ENCODE data around the gene NT5C.

DNA sequence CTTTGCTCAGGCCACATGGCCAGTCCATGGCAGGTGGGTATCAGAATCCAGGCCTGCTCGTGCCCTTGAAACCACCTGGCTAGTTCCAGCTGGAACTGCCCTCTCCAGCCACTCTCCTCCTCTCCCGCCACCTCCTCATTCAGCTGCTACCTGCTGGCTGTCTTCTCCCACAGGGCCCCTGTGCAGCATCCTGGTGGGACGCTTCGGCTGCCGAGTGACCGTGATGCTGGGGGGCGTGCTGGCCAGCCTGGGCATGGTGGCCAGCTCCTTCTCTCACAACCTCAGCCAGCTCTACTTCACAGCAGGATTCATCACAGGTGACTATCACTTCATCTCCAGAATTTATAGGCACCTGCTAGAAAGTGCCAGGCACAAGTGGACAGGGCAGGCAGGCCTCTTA is 33.7 kb downstream of the NT5C start:
- TF ChIP-seq, protein P1, sequence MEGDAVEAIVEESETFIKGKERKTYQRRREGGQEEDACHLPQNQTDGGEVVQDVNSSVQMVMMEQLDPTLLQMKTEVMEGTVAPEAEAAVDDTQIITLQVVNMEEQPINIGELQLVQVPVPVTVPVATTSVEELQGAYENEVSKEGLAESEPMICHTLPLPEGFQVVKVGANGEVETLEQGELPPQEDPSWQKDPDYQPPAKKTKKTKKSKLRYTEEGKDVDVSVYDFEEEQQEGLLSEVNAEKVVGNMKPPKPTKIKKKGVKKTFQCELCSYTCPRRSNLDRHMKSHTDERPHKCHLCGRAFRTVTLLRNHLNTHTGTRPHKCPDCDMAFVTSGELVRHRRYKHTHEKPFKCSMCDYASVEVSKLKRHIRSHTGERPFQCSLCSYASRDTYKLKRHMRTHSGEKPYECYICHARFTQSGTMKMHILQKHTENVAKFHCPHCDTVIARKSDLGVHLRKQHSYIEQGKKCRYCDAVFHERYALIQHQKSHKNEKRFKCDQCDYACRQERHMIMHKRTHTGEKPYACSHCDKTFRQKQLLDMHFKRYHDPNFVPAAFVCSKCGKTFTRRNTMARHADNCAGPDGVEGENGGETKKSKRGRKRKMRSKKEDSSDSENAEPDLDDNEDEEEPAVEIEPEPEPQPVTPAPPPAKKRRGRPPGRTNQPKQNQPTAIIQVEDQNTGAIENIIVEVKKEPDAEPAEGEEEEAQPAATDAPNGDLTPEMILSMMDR (conservative IDR thresholded peaks at IDR 0.05; ENCODE audit: low read length) = no peak
- TF ChIP-seq EZH2phosphoT487 (IDR thresholded peaks at IDR 0.05; ENCODE audit: borderline replicate concordance, low read depth, low read length) = no peak

All from OCI-LY7 (cell line).